Measurements from ENCODE around the gene C2orf68. TPM values are rescaled to one million over a fixed set of nuclear protein-coding genes. Genes with fewer than 3 reads are reported as not detected.

C2orf68 gene
- total and polyA plus RNA-seq, 12 donors: 11.7 to 48.9 (median 27.5) TPM

GRCh38 chr2:85582492-85582891 lies 29.4 kb downstream of the C2orf68 start:
- TF ChIP-seq, protein P1, sequence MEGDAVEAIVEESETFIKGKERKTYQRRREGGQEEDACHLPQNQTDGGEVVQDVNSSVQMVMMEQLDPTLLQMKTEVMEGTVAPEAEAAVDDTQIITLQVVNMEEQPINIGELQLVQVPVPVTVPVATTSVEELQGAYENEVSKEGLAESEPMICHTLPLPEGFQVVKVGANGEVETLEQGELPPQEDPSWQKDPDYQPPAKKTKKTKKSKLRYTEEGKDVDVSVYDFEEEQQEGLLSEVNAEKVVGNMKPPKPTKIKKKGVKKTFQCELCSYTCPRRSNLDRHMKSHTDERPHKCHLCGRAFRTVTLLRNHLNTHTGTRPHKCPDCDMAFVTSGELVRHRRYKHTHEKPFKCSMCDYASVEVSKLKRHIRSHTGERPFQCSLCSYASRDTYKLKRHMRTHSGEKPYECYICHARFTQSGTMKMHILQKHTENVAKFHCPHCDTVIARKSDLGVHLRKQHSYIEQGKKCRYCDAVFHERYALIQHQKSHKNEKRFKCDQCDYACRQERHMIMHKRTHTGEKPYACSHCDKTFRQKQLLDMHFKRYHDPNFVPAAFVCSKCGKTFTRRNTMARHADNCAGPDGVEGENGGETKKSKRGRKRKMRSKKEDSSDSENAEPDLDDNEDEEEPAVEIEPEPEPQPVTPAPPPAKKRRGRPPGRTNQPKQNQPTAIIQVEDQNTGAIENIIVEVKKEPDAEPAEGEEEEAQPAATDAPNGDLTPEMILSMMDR (IDR thresholded peaks at IDR 0.05): no peak
- no peak for TF ChIP-seq POLR2A (IDR thresholded peaks at IDR 0.05)
- 61 to 77% (median 71%) methylated on average over 1 of the region's 1 CpG for WGBS, 4 donors
- Histone ChIP-seq H3K4me3 (no peak overlapping the region), H3K9me3 (replicated peaks in 1 of 3) (no peaks in the 10 kb centered on the region), H3K27ac (peak overlapping the region in 1 of 5 donors; percentile 5), H3K4me1 (replicated peaks in 1 of 2) (peaks cover 30 to 36% of the 10 kb centered on the region in 2 donors), H3K36me3 (replicated peaks in 1 of 2) (no peaks in the 10 kb centered on the region), H3K27me3 (no peaks in the 10 kb centered on the region)
- intact Hi-C loops (cut with DNase I): no loop called here
- no peak for DNase-seq

GRCh38 chr2:85580206-85580605 lies 31.7 kb downstream of the C2orf68 start:
- TF ChIP-seq, protein P1 (IDR thresholded peaks at IDR 0.05): no peak
- no peak for TF ChIP-seq POLR2A (IDR thresholded peaks at IDR 0.05)
- 72 to 91% (median 86%) methylated on average over 3 of the region's 3 CpGs for WGBS, 4 donors
- peak overlapping the region in 2 of 5 donors; percentile 68 to 71 for H3K27ac ChIP-seq
- intact Hi-C loops (cut with DNase I): no loop called here
- no peaks in the 10 kb centered on the region for H3K36me3 ChIP-seq (replicated peaks in 1 of 2)
- peaks cover 24 to 28% of the 10 kb centered on the region in 2 donors for H3K4me1 ChIP-seq (replicated peaks in 1 of 2)
- H3K27me3 ChIP-seq: no peaks in the 10 kb centered on the region
- no peak for DNase-seq
- peak overlapping the region in 1 of 4 donors; percentile 14 for H3K4me3 ChIP-seq
- no peaks in the 10 kb centered on the region for H3K9me3 ChIP-seq (replicated peaks in 1 of 3)

DNA sequence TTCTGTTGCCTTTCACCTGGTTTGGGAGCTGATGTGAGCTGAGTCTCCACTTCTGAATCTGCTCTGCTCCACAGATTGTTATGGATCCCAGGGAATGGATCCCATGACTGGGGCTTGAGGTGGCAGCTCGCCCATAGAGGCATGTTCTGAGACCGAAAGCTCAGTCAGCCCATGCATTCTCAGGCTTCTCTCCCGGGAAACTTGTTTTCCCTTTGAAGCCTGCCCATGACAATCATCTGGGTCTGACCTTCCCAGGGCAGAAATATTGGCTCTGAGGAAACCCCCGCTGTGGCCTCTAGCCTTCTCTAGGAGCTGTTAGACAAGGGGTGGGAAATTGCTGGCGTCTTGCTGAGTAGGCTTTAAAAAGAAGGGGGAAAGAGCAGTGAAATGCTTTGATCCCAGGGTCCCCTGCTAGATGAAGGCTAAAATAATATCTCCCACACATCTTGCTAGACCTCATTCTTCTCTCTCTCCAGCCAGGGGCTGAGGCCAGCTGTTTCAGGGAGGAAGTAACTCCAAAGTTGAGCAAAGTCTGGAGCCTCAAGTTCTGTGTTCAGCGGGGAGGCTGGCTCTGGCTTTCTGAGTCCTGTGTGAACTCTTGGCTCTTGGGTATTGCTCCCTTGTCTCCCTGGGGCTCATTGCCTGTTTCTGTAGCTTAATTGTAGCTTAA lies 32.5 kb downstream of the C2orf68 start:
- H3K4me3 ChIP-seq: peak overlapping the region in 1 of 4 donors; percentile 29
- peak in 1 of 7 donors; percentile 35 for DNase-seq
- peak overlapping the region in 2 of 5 donors; percentile 71 to 86 for H3K27ac ChIP-seq
- peaks cover 15 to 22% of the 10 kb centered on the region in 2 donors for H3K4me1 ChIP-seq (replicated peaks in 1 of 2)
- intact Hi-C loops (cut with DNase I): no loop called here
- TF ChIP-seq, protein P1 (IDR thresholded peaks at IDR 0.05): no peak
- no peak for TF ChIP-seq POLR2A (IDR thresholded peaks at IDR 0.05)
- WGBS, 4 donors: 51 to 70% (median 64%) methylated on average over 6 of the region's 6 CpGs
- no peaks in the 10 kb centered on the region for H3K36me3 ChIP-seq (replicated peaks in 1 of 2)
- H3K9me3 ChIP-seq (replicated peaks in 1 of 3): no peaks in the 10 kb centered on the region
- H3K27me3 ChIP-seq: no peaks in the 10 kb centered on the region

DNA sequence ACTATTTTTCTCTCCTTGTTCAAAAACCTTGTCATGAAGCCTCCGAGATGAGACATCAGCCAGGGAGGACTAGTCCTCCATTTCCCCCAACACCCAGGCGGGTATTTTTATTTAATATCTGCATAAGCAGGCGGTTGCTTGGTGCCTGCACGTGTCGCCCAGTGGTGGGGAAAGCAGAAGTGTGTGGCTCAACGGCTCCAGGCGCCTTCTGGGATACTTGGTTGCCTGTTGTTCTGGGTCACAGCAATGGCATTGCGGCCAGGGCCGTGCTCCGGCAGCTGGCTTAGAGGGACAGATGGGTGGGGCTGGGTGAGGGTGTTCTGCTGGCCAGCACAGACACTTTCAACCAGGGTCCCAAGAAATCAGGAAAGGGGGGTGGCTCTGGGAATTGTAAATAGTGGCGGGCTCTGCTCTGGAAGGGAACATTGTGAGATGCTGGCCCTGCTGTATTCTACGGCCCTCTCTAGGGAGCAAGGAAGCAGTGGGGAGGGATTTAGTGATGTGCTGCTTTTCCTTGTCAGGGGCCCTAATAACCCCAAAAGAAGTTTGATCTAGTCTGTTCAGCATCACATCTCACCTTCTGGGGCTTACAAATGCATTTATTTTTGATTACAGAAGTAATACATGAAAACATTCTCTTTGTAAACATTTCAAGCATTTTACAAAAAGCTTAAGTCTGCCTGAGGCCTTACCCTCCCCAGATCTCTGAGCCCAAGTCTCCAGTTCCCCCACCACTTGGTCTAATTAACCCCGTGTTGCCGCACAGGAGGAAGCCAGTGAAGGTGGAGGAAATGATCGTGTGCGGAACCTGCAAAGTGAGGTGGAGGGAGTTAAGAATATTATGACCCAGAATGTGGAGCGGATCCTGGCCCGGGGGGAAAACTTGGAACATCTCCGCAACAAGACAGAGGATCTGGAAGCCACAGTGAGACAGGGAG lies 33.4 kb downstream of the C2orf68 start:
- DNase-seq: peak in 5 of 7 donors; percentile 39 to 77 (median 54)
- intact Hi-C loops (cut with DNase I): no loop called here
- Histone ChIP-seq H3K4me1 (replicated peaks in 1 of 2) (peaks cover 9 to 14% of the 10 kb centered on the region in 2 donors), H3K4me3 (peak overlapping the region in 2 of 4 donors; percentile 2 to 29), H3K9me3 (replicated peaks in 1 of 3) (no peaks in the 10 kb centered on the region), H3K36me3 (replicated peaks in 1 of 2) (no peaks in the 10 kb centered on the region), H3K27me3 (no peaks in the 10 kb centered on the region), H3K27ac (peak overlapping the region; percentile 26 to 86 (median 71))
- TF ChIP-seq POLR2A (IDR thresholded peaks at IDR 0.05): no peak
- TF ChIP-seq, protein P1 (IDR thresholded peaks at IDR 0.05): no peak
- WGBS, 4 donors: 57 to 63% (median 61%) methylated on average over 12 to 19 of the region's 19 CpGs

All from adrenal gland (tissue), 12 donors.